ENCODE data around the gene FCN1.

DNA sequence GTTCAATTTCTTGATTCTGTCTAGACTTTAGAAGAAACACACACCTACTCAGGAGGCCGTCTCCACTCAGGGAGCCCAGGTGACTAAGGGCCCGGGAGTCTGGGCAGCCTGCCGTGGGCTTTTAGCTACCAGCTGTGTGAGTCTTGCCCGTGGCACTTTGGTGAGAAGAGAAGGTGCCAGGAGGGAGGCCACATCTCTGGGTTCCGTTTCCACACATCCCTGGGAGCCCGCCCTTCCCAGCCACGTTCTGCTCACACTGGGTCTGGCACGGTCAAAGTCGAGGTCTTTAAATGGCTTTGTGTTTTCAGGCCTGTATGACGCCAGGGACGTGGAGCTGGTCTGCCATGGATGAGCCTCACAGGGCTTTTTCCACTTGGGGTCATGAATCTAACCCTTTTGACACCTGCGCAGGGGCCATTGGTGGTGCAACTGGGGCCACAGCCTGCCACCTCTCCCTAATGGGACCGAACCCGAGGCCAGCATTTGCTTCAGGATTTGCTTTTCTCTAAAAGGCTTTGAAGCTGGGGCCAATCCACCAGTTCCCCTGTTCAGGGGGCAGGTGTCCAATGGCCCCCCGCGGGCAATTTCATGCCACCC, 54.3 kb downstream of the FCN1 start:
- TF ChIP-seq POLR2AphosphoS5 (IDR thresholded peaks at IDR 0.05) = no peak
- TF ChIP-seq, protein P1, sequence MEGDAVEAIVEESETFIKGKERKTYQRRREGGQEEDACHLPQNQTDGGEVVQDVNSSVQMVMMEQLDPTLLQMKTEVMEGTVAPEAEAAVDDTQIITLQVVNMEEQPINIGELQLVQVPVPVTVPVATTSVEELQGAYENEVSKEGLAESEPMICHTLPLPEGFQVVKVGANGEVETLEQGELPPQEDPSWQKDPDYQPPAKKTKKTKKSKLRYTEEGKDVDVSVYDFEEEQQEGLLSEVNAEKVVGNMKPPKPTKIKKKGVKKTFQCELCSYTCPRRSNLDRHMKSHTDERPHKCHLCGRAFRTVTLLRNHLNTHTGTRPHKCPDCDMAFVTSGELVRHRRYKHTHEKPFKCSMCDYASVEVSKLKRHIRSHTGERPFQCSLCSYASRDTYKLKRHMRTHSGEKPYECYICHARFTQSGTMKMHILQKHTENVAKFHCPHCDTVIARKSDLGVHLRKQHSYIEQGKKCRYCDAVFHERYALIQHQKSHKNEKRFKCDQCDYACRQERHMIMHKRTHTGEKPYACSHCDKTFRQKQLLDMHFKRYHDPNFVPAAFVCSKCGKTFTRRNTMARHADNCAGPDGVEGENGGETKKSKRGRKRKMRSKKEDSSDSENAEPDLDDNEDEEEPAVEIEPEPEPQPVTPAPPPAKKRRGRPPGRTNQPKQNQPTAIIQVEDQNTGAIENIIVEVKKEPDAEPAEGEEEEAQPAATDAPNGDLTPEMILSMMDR (IDR thresholded peaks at IDR 0.05 in 8 of 11, conservative IDR thresholded peaks at IDR 0.05 in 3 of 11) = no peak

Data from spleen (tissue), 7 donors.